T-helper 22 cell (primary cell): ENCODE measurements around the gene CYP4F8.
A peak's percentile ranks its signal among the peaks of the same experiment; 100 is the strongest.
"Not testable (repeated sequence)": the region's sequence is repeated elsewhere in the genome, so short reads cannot be mapped to it uniquely, and the experiment has no call there.

Experiments used
- DNase-seq: peaks from one replicate; pipeline ENCODE4 v3.0.0-alpha.2; 2020; ENCODE audit warnings: low read depth

The CYP4F8 gene

GRCh38 chr19:15614507-15615379, at the start of gene CYP4F8:
CYP4F8 (plus strand) TSS chr19:15615218; CDS start chr19:15615617, 399 bp downstream.
- DNase-seq, result no peak

- no peak for DNase-seq
Observed at GRCh38 chr19:15570420-15570819, 44.6 kb upstream of the CYP4F8 start.

- no peak for DNase-seq
Observed at GRCh38 chr19:15575406-15575805, 39.6 kb upstream of the CYP4F8 start.

DNA sequence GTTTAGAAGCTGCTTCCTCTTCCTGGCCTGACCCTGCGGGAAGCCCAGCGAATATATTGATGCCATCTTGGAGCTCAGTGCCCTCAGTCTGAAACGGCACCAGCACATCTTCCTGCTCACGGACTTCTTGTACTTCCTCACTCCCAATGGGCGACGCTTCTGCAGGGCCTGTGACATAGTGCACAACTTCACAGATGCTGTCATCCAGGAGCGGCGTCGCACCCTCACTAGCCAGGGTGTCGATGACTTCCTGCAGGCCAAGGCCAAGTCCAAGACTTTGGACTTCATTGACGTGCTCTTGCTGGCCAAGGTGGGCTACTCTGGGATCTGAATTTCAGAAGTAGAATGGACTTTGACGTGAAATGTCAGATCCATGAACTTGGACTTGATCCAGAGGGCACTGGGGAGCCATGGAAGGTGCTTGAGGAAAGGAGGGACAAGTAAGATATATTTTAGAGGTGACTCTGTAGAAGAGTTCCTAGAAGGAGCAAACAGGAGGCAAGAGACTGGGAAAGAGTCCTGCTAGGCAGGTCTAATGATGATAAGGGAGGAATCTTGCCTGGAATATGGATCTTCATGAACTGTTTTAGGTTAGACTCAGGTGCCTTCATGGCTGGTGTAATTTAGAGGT, 38.4 kb upstream of the CYP4F8 start:
- DNase-seq, result no peak

DNA sequence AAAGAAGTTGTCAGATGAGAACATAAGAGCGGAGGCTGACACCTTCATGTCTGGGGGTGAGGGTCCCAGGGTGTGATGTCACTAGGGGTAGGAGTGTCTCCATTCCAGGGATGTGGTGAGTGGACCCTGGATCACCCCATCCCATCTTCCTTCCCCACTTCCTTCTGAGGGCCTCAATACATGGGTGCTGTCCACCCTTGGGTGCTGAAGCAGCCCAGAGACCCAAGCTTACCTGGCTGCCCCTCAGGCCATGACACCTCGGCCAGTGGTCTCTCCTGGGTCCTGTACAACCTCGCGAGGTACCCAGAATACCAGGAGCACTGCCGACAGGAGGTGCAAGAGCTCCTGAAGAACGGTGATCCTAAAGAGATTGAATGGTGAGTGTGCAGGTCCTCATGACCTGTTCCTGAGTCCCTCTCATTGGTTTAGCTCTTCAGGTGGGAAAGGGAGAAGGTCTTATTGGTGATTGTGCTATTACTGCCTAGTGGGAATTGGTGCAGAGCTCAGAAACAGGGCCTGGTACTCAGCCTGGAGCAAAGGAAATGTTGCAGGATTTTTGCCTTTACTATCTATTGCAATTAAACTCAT, 37.7 kb upstream of the CYP4F8 start:
- DNase-seq, result no peak

DNA sequence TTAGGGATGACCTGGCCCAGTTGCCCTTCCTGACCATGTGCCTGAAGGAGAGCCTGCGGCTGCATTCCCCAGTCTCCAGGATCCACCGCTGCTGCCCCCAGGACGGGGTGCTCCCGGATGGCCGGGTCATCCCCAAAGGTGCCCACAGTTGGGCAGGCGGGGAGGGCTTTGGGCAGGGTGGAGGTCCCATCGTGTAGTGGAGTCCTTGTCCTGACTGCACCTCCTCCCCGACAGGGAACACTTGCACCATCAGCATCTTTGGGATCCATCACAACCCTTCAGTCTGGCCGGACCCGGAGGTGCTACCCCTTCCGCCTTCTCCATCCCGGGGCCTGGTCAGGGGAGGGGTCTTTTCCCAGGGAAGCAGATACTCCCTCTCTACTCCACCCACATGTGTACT, 31.7 kb upstream of the CYP4F8 start:
- no peak for DNase-seq

GRCh38 chr19:15584095-15584494, 30.9 kb upstream of the CYP4F8 start:
- DNase-seq, result no peak

- peak; percentile 51 for DNase-seq
Observed at GRCh38 chr19:15584541-15585115, 30.4 kb upstream of the CYP4F8 start.

DNA sequence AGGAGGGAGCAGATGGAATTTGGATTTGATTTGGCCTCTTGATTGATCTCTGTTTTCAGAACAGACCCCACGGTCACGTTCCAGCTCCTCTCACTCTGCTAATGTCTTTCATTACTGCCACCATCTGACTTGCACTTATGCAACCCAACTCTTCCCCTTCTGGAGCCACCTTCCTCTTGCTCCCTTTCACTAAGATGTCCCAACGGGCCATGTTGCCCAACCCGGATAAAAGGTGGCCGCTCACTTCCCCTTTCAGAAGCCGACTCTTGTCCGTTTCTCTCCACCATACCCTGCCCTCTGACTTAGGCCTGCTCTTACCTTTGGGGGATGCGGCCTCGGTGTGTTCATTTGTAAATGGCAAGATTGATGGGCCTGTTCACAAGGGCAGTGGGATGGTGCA, 27.4 kb upstream of the CYP4F8 start:
- no peak for DNase-seq

GRCh38 chr19:15588265-15588664, 26.8 kb upstream of the CYP4F8 start:
- DNase-seq, result no peak

DNA sequence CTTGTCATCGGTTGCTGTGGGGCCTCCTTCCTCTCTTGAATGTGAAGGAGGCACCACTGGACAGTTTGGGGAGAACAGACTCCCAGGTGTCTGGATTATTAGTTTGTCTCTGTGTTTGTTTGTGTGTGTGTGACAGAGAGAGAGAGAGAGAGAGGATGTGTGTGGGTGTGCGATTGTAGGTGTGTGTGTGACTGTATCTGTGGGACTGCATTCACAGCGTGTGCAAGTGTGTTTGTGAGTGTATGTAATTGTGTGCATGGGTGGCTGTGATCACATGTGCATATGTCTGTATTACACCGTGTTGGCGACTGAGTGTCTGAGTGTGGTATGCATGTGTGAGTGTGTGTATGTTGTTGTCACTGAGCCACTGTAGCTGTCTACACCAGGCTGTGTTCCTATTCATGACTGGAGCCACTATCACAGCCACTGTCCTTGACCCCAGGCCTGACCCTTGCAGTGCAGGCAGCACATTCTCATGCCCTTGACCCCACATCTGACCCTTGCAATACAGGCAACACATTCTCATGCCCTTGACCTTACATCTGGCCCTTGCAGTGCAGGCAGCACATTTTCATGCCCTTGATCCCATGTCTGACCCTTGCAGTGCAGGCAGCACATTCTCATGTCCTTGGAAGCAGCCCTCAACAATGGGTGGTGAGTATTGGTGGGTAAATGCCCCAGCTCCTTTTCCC, 25.1 kb upstream of the CYP4F8 start:
- no peak for DNase-seq

DNA sequence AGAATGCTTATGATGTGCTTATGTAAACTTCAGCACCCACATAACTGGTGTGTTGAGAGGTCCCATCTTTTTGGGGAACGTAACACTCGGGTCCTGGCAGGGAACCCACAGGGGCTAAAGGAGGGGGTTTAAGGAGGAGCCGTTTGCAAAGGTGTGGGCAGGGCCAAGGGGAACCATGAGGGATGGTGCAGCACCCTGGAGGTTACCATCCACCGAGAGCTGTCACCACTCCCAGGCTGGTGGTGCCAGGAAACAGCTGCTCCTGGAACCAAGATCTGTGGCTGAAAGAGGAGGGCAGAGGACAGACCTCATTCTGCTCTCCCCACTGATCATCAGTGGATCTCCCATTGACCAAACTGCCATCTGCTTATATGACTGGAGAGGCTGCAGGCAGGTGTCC, 23.2 kb upstream of the CYP4F8 start:
- no peak for DNase-seq

DNA sequence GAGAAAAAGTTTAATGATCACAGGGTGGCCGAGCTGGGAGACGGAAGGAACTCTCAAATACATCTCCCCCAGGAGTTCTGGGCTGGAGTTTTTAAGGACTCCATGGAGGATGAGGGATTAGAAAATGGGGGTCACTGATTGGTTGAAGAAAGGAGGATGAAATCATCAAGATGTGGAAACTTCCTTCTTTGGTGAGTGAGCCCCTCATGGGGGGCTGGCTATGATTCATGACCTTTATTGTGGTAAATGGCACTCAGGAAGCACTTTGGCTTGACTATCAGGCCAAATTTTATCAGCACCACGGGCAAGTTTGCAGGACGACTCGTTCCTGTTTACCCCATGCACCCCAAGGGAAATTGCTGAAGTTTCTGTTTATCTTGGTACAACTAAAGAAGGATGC, 22.5 kb upstream of the CYP4F8 start:
- not testable (repeated sequence) for DNase-seq

- DNase-seq, result not testable (repeated sequence)
Observed at GRCh38 chr19:15593766-15594165, 21.3 kb upstream of the CYP4F8 start.

DNA sequence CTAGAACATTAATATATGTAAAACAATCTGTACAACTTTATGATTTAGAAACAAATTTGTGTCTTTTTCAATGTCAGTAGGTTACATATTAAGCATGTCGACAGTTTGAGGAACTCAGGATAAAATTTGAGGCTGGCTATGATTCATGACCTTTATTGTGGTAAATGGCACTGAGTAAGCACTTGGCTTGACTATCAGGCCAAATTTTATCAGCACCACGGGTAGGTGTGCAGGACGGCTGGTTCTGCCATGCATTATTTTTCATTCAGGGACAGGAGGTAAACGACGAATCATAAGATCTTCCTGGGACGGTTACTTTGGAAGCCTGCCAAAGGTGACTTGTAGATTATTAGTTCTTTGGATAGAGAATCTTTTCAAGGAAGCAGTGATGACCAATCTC, 19.9 kb upstream of the CYP4F8 start:
- DNase-seq, result no peak

DNA sequence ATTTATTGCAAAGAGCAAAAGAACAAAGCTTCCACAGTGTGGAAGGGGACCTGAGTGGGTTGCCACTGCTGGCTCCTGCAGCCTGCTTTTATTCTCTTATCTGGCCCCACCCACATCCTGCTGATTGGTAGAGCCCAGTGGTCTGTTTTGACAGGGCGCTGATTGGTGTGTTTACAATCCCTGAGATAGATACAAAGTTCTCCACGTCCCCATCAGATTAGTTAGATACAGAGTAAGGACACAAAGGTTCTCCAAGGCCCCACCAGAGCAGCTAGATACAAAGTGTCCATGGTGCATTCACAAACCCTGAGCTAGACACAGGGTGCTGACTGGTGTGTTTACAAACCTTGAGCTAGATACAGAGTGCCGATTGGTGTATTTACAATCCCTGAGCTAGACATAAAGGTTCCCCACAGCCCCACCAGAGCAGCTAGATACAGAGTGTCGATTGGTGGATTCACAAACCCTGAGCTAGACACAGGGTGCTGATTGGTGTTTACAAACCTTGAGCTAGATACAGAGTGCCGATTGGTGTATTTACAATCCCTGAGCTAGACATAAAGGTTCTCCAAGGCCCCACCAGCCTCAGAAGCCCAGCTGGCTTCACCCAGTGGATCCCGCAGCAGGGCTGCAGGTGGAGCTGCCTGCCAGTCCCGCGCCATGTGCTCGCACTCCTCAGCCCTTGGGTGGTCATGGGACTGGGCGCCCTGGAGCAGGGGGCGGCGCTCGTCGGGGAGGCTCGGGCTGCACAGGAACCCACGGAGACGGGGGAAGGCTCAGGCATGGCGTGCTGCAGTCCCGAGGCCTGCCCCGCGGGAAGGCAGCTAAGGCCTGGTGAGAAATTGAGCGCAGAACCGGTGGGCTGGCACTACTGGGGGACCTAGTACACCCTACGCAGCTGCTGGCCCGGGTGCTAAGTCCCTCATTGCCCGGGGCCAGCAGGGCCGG, 6.8 kb upstream of the CYP4F8 start:
- not testable (repeated sequence) for DNase-seq

- DNase-seq, result no peak
Observed at GRCh38 chr19:15609261-15609660, 5.8 kb upstream of the CYP4F8 start.

GRCh38 chr19:15612342-15612741, 2.7 kb upstream of the CYP4F8 start:
- DNase-seq, result no peak

DNA sequence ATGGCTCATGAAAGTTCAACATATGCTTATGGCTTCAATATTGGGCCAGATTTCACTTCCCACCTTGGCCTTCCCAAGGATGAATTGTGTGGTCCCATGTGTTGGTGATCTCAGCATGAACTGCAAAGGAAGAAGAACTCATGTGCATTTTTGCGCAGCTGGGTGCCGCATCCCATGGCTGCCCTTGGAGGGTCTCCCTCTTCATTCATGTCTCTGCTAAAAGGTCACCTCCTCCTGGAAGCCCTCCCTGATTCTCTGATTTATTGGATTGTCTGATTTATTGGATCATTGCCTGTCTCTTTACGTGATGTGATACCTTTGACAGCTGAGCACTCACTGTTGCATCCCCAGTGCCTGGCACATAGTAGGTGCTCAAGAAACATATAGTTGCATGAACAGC, 1.7 kb upstream of the CYP4F8 start:
- no peak for DNase-seq

- DNase-seq, result no peak
Observed at GRCh38 chr19:15615526-15615925, 508 bp downstream of the CYP4F8 start.

- no peak for DNase-seq
Observed at GRCh38 chr19:15616183-15616582, 1.2 kb downstream of the CYP4F8 start.
